GM12878 (cell line): ENCODE data around the gene CAMTA1. TPM values are rescaled to one million over a fixed set of nuclear protein-coding genes. Genes with fewer than 3 reads are reported as not detected.

Source experiments
- ATF3 ChIP-seq: IDR thresholded peaks from 2 replicates; pipeline ENCODE4 v1.6.1; 2011; ENCODE audit warnings: low read depth, mild to moderate bottlenecking, low read length, moderate library complexity, borderline replicate concordance; ENCODE audit errors: extremely low read depth
- BCLAF1 ChIP-seq: fragments of 450-650 bp; IDR thresholded peaks from 2 replicates; pipeline ENCODE4 v1.6.1; 2017; ENCODE audit warnings: antibody characterized with exemption, mild to moderate bottlenecking, moderate library complexity
- CEBPZ ChIP-seq: fragments of 150-350 bp; IDR thresholded peaks from 2 replicates; pipeline ENCODE4 v1.6.1; 2016; ENCODE audit warnings: low read depth, low read length
- ELK1 ChIP-seq: IDR thresholded peaks from 2 replicates; pipeline ENCODE4 v1.6.1; 2012; ENCODE audit warnings: low read depth, low read length, improper control_type of control experiment
- MTA2 ChIP-seq: fragments of 450-650 bp; IDR thresholded peaks from 2 replicates; pipeline ENCODE4 v1.6.1; 2016; ENCODE audit warnings: low read depth, mild to moderate bottlenecking, moderate library complexity
- NFXL1 ChIP-seq: fragments of 450-650 bp; IDR thresholded peaks from 2 replicates; pipeline ENCODE4 v1.6.1; 2017; ENCODE audit warnings: antibody characterized with exemption, mild to moderate bottlenecking, borderline replicate concordance
- NRF1 ChIP-seq: conservative IDR thresholded peaks from 2 replicates; pipeline ENCODE4 v1.6.1; 2011; ENCODE audit warnings: mild to moderate bottlenecking, low read depth, low read length, improper control_type of control experiment
- POLR2A ChIP-seq: IDR thresholded peaks from 2 replicates; pipeline ENCODE4 v1.6.1; 2011; ENCODE audit warnings: low read depth, mild to moderate bottlenecking, low read length
- RBBP5 ChIP-seq: fragments of 200-600 bp; sonication (generic); conservative IDR thresholded peaks from 2 replicates; pipeline ENCODE4 v1.6.1; 2016
- SIN3A ChIP-seq: IDR thresholded peaks from 2 replicates; pipeline ENCODE4 v1.6.1; 2012; ENCODE audit warnings: low read depth, low read length, improper control_type of control experiment
- ZBTB11 ChIP-seq: fragments of 450-650 bp; formaldehyde crosslinking; IDR thresholded peaks from 2 replicates; pipeline ENCODE4 v1.5.0; 2022; ENCODE audit warnings: mild to moderate bottlenecking, missing genetic modification characterization
- ZNF592 ChIP-seq: fragments of 450-650 bp; IDR thresholded peaks from 2 replicates; pipeline ENCODE4 v1.6.1; 2017; ENCODE audit warnings: mild to moderate bottlenecking, moderate library complexity
- polyA plus RNA-seq, 11 experiments: library from polyadenylated mRNA; depleted of rRNA in 4 of 11; unstranded in 6 of 11; stranded (reverse) in 5 of 11; fragments of >200 nt; fragmentation: Nextera tagmentation in 4 of 11; fragmentation: Illumina TruSeq in 1 of 11; extraction: Ambion mirVana in 4 of 11; extraction: Trizol in 1 of 11; gene quantifications; 1 replicate in 1 of 11; 2 replicates in 10 of 11; pipeline versions ENCODE4 v1.2.1 to v1.2.3, GENCODE V29; 2011 to 2016; ENCODE audit warnings: inconsistent platforms in 2 of 11, missing spikeins in 2 of 11, low read depth in 1 of 11
- total RNA-seq, 4 experiments: library from RNA; depleted of rRNA in 3 of 4; stranded (reverse); fragments of >200 nt in 3 of 4; fragmentation: Illumina TruSeq in 1 of 4; extraction: Trizol in 1 of 4; gene quantifications; 2 replicates each; pipeline versions ENCODE4 v1.2.1 to v1.2.3, GENCODE V29; 2013 to 2021

Gene CAMTA1
- total and polyA plus RNA-seq, 10 of the 15 experiments (the other 5 are each of a cell fraction or from before 2014, with no cell fraction given) = 37.7 to 148 (median 76.4) TPM

GRCh38 chr1:6809461-6809860 lies 24.2 kb downstream of the CAMTA1 start (continued):
- no peak for TF ChIP-seq ELK1
- TF ChIP-seq NFXL1 = no peak
- TF ChIP-seq ZBTB11 (CRISPR knock-in tag) = no peak
- no peak for TF ChIP-seq ZNF592
- TF ChIP-seq BCLAF1 = no peak
- no peak for TF ChIP-seq RBBP5
- no peak for TF ChIP-seq CEBPZ
- TF ChIP-seq SIN3A = no peak
- TF ChIP-seq NRF1 = no peak
- no peak for TF ChIP-seq POLR2A
- no peak for TF ChIP-seq MTA2
- no peak for TF ChIP-seq ATF3
- TF ChIP-seq, all 136 proteins: peak for 0
